ENCODE data around the gene NFKBIB. TPM values are rescaled to one million over a fixed set of nuclear protein-coding genes. Genes with fewer than 3 reads are reported as not detected.
A peak's percentile ranks its signal among the peaks of the same experiment; 100 is the strongest.

Gene NFKBIB
- total RNA-seq, 1 experiment from 2014 or later = 43.7 TPM

GRCh38 chr19:38875656-38876395, 23.9 kb upstream of the NFKBIB start:
- H3K4me2 ChIP-seq (ENCODE audit: low read length) = no peak overlapping the region
- H3K4me3 ChIP-seq (ENCODE audit: low read length) = no peak overlapping the region
- ChIA-PET CTCF (no interaction called here), POLR2A (ENCODE audit: unreplicated experiment) (no interaction called here)
- H3K79me2 ChIP-seq (ENCODE audit: low read length) = no peaks in the 10 kb centered on the region
- no peak overlapping the region for H2AFZ ChIP-seq (ENCODE audit: low read length)
- DNase-seq = no peak
- TF ChIP-seq CTCF (conservative IDR thresholded peaks at IDR 0.05; ENCODE audit: low read depth, low read length) (no peak), EZH2phosphoT487 (IDR thresholded peaks at IDR 0.05; ENCODE audit: borderline replicate concordance, low read length) (no peak), EZH2 (IDR thresholded peaks at IDR 0.05; ENCODE audit: low read length, unreplicated experiment) (no peak)
- H4K20me1 ChIP-seq (ENCODE audit: low read length) = no peaks in the 10 kb centered on the region
- no peaks in the 10 kb centered on the region for H3K9me3 ChIP-seq (ENCODE audit: low read length)
- no peak for ATAC-seq
- no peak overlapping the region for H3K27ac ChIP-seq (ENCODE audit: low read length)
- H3F3A ChIP-seq (ENCODE audit: low read length, unreplicated experiment) = no peaks in the 10 kb centered on the region
- BruUV-seq (replicated peaks) = no TSS peak
- intact Hi-C loops (cut with micrococcal nuclease) = no loop called here
- no peaks in the 10 kb centered on the region for H3K36me3 ChIP-seq (ENCODE audit: low read depth, low read length)
- no peaks in the 10 kb centered on the region for H3K4me1 ChIP-seq (ENCODE audit: insufficient read depth, low read length)
- H3K9ac ChIP-seq (ENCODE audit: low read length) = no peak overlapping the region
- no peaks in the 10 kb centered on the region for H3K9me2 ChIP-seq (replicated peaks; ENCODE audit: low read length)
- no peaks in the 10 kb centered on the region for H3K27me3 ChIP-seq (ENCODE audit: low read length)

- Histone ChIP-seq H2AFZ (ENCODE audit: low read length) (no peak within 1 kb of the TSS), H3K9me2 (replicated peaks; ENCODE audit: low read length) (no peaks in the 10 kb centered on the region), H3F3A (ENCODE audit: low read length, unreplicated experiment) (no peaks in the 10 kb centered on the region), H3K36me3 (ENCODE audit: low read depth, low read length) (no peaks in the 10 kb centered on the region), H3K4me1 (ENCODE audit: insufficient read depth, low read length) (no peaks in the 10 kb centered on the region), H3K9me3 (ENCODE audit: low read length) (no peaks in the 10 kb centered on the region), H4K20me1 (ENCODE audit: low read length) (no peaks in the 10 kb centered on the region), H3K79me2 (ENCODE audit: low read length) (no peaks in the 10 kb centered on the region), H3K27me3 (ENCODE audit: low read length) (no peaks in the 10 kb centered on the region), H3K4me2 (ENCODE audit: low read length) (no peak within 1 kb of the TSS), H3K4me3 (ENCODE audit: low read length) (no peak within 1 kb of the TSS), H3K9ac (ENCODE audit: low read length) (no peak within 1 kb of the TSS), H3K27ac (ENCODE audit: low read length) (no peak within 1 kb of the TSS)
- ATAC-seq = peak; percentile 46
- TF ChIP-seq CTCF (conservative IDR thresholded peaks at IDR 0.05; ENCODE audit: low read depth, low read length) (no peak), EZH2 (IDR thresholded peaks at IDR 0.05; ENCODE audit: low read length, unreplicated experiment) (no peak), EZH2phosphoT487 (IDR thresholded peaks at IDR 0.05; ENCODE audit: borderline replicate concordance, low read length) (no peak)
- no TSS peak for BruUV-seq (replicated peaks)
- no peak for DNase-seq
- intact Hi-C loops (cut with micrococcal nuclease) = no loop called here
- CTCF ChIA-PET = no interaction called here
- POLR2A ChIA-PET (ENCODE audit: unreplicated experiment) = no interaction called here
Measured at GRCh38 chr19:38877781-38878574, 21.8 kb upstream of the NFKBIB start, which contains the start of gene RINL. Gene RINL (minus strand): TSS chr19:38878275. CDS start chr19:38876742, 1,533 bp downstream.

All from PC-3 (cell line).